ENCODE data around the gene UPF2.

UPF2 gene

GRCh38 chr10:11887381-11888227 lies 155.0 kb downstream of the UPF2 start:
- Histone ChIP-seq H4K20me1 (ENCODE audit: insufficient read depth, low read length) (no peaks in the 10 kb centered on the region), H3K36me3 (replicated peaks; ENCODE audit: insufficient read depth, low read length) (no peaks in the 10 kb centered on the region), H2AFZ (ENCODE audit: low read length) (no peak overlapping the region), H3K9me3 (replicated peaks; ENCODE audit: insufficient read depth, low read length) (no peaks in the 10 kb centered on the region), H3K4me3 (ENCODE audit: low read length) (no peak overlapping the region), H3K79me2 (ENCODE audit: low read length) (no peaks in the 10 kb centered on the region), H3K27ac (ENCODE audit: low read length) (no peak overlapping the region), H3K4me2 (ENCODE audit: low read depth, low read length) (no peak overlapping the region), H3K4me1 (ENCODE audit: low read length) (no peaks in the 10 kb centered on the region), H3K9ac (ENCODE audit: low read length) (no peak overlapping the region), H3K9me2 (replicated peaks; ENCODE audit: insufficient read depth, low read length) (no peaks in the 10 kb centered on the region), H3F3A (ENCODE audit: insufficient read depth, low read length) (no peaks in the 10 kb centered on the region), H3K27me3 (replicated peaks; ENCODE audit: insufficient read depth, low read length) (no peaks in the 10 kb centered on the region)
- no peak for DNase-seq
- TF ChIP-seq CTCF (IDR thresholded peaks at IDR 0.05; ENCODE audit: low read length): no peak
- no peak for TF ChIP-seq EZH2 (optimal IDR thresholded peaks at IDR 0.05; ENCODE audit: low read depth, low read length)
- TF ChIP-seq EZH2phosphoT487 (IDR thresholded peaks at IDR 0.05; ENCODE audit: low read length): no peak

GRCh38 chr10:11886851-11887250 lies 155.8 kb downstream of the UPF2 start:
- no peak overlapping the region for H3K4me2 ChIP-seq (ENCODE audit: low read depth, low read length)
- H3K36me3 ChIP-seq (replicated peaks; ENCODE audit: insufficient read depth, low read length): no peaks in the 10 kb centered on the region
- H3K79me2 ChIP-seq (ENCODE audit: low read length): no peaks in the 10 kb centered on the region
- no peak overlapping the region for H3K9ac ChIP-seq (ENCODE audit: low read length)
- no peaks in the 10 kb centered on the region for H3K9me2 ChIP-seq (replicated peaks; ENCODE audit: insufficient read depth, low read length)
- TF ChIP-seq CTCF (IDR thresholded peaks at IDR 0.05; ENCODE audit: low read length): no peak
- TF ChIP-seq EZH2phosphoT487 (IDR thresholded peaks at IDR 0.05; ENCODE audit: low read length): no peak
- no peak for TF ChIP-seq EZH2 (optimal IDR thresholded peaks at IDR 0.05; ENCODE audit: low read depth, low read length)
- no peaks in the 10 kb centered on the region for H3F3A ChIP-seq (ENCODE audit: insufficient read depth, low read length)
- no peak overlapping the region for H3K27ac ChIP-seq (ENCODE audit: low read length)
- no peak for DNase-seq
- H3K4me1 ChIP-seq (ENCODE audit: low read length): no peaks in the 10 kb centered on the region
- no peak overlapping the region for H3K4me3 ChIP-seq (ENCODE audit: low read length)
- H2AFZ ChIP-seq (ENCODE audit: low read length): no peak overlapping the region
- no peaks in the 10 kb centered on the region for H4K20me1 ChIP-seq (ENCODE audit: insufficient read depth, low read length)
- H3K9me3 ChIP-seq (replicated peaks; ENCODE audit: insufficient read depth, low read length): no peaks in the 10 kb centered on the region
- H3K27me3 ChIP-seq (replicated peaks; ENCODE audit: insufficient read depth, low read length): no peaks in the 10 kb centered on the region

- no peak for TF ChIP-seq EZH2 (optimal IDR thresholded peaks at IDR 0.05; ENCODE audit: low read depth, low read length)
- no peak for TF ChIP-seq CTCF (IDR thresholded peaks at IDR 0.05; ENCODE audit: low read length)
- no peak for TF ChIP-seq EZH2phosphoT487 (IDR thresholded peaks at IDR 0.05; ENCODE audit: low read length)
- Histone ChIP-seq H3K79me2 (ENCODE audit: low read length) (no peaks in the 10 kb centered on the region), H3K4me2 (ENCODE audit: low read depth, low read length) (no peak overlapping the region)
Measured at GRCh38 chr10:11886138-11886474, 156.5 kb downstream of the UPF2 start.

More at GRCh38 chr10:11886138-11886474, 156.5 kb downstream of the UPF2 start:
- no peak overlapping the region for H3K27ac ChIP-seq (ENCODE audit: low read length)
- no peak overlapping the region for H2AFZ ChIP-seq (ENCODE audit: low read length)
- H3K27me3 ChIP-seq (replicated peaks; ENCODE audit: insufficient read depth, low read length): no peaks in the 10 kb centered on the region
- no peak for DNase-seq
- no peaks in the 10 kb centered on the region for H4K20me1 ChIP-seq (ENCODE audit: insufficient read depth, low read length)
- no peak overlapping the region for H3K9ac ChIP-seq (ENCODE audit: low read length)
- no peaks in the 10 kb centered on the region for H3F3A ChIP-seq (ENCODE audit: insufficient read depth, low read length)
- no peaks in the 10 kb centered on the region for H3K4me1 ChIP-seq (ENCODE audit: low read length)
- no peaks in the 10 kb centered on the region for H3K36me3 ChIP-seq (replicated peaks; ENCODE audit: insufficient read depth, low read length)
- H3K9me2 ChIP-seq (replicated peaks; ENCODE audit: insufficient read depth, low read length): no peaks in the 10 kb centered on the region
- H3K4me3 ChIP-seq (ENCODE audit: low read length): no peak overlapping the region
- no peaks in the 10 kb centered on the region for H3K9me3 ChIP-seq (replicated peaks; ENCODE audit: insufficient read depth, low read length)
